ENCODE results near the gene CGB7.

Gene CGB7

GRCh38 chr19:49014870-49015255 is 42.7 kb downstream of the CGB7 start:
- no peak for DNase-seq

GRCh38 chr19:49014123-49014869 is 43.3 kb downstream of the CGB7 start:
- no peak for DNase-seq

- no peak for DNase-seq
These were observed 46.4 kb downstream of the CGB7 start for GRCh38 chr19:49011194-49011593.

DNA sequence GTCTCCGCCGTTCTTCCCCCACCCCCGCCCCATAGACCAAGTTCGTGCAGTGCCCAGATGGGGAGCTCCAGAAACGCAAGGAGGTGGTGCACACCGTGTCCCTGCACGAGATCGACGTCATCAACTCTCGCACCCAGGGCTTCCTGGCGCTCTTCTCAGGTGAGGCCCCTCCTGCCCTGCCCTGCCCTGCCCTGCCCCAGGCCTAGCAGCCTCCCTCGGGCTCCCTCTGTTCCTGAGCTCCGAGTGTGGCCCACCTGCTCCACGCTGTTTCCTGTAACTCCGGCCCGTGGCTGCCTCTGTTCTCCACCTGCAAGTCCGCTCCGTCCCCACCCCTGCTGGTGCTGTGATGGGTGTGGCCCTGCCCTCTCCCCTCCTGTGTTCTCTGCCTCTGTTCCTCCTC is 47.1 kb downstream of the CGB7 start:
- no peak for DNase-seq

GRCh38 chr19:49009828-49010227 is 47.7 kb downstream of the CGB7 start:
- DNase-seq = no peak

- no peak for DNase-seq
These were observed 50.6 kb downstream of the CGB7 start for GRCh38 chr19:49006905-49007304.

DNA sequence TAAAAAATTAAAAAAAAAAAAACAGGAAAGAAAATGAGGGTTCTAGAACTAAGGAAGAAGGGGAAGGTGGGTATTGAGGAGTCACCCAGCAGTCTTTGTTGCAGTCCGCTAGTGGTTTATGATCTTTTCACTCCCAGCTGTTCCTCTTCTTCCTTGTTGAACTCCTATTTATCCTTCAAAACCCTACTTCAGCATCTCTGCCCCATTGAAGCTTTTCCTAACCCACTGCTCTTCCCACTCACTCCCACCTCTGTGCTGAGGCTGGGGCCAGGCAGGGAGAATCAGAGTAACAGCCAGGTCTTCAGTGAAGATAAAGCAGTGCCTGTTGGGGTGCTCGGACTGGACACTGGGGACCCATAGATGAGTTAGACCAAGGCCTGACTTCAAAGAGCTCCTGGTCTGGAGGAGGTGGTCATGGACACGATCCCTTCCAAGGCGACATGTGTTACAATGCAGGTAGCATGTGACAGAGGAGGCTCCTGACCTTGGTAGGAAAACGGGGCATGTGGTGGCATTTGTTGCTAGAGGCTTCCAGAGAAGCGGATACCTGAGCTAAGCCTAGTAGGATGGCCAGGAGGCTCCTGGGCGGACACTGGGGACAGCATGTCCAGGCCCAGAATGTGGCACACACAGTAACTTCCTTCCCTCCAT is 52.5 kb downstream of the CGB7 start:
- no peak for DNase-seq

All from fibroblast of skin of right quadriceps (primary cell).